IPS-15b (cell line): Measurements from ENCODE around the gene TFDP2.

Source experiments
- H3K27me3 ChIP-seq: one replicate; pipeline ENCODE4 v1.6.1; 2013; ENCODE audit warnings: low read length; ENCODE audit not compliant: control insufficient read depth, insufficient read depth
- H3K36me3 ChIP-seq: one replicate; pipeline ENCODE4 v1.6.1; 2013; ENCODE audit warnings: low read length; ENCODE audit not compliant: control insufficient read depth, insufficient read depth
- H3K4me1 ChIP-seq: one replicate; pipeline ENCODE4 v1.6.1; 2013; ENCODE audit warnings: mild to moderate bottlenecking, low read length; ENCODE audit not compliant: control insufficient read depth, insufficient read depth
- H3K4me3 ChIP-seq: one replicate; pipeline ENCODE4 v1.5.1; 2013; ENCODE audit warnings: low read depth, low read length
- H3K9ac ChIP-seq: one replicate; pipeline ENCODE4 v1.6.1; 2013; ENCODE audit warnings: low read depth, mild to moderate bottlenecking, low read length
- H3K9me3 ChIP-seq: one replicate; pipeline ENCODE4 v1.6.1; 2013; ENCODE audit warnings: mild to moderate bottlenecking, low read length; ENCODE audit not compliant: control insufficient read depth, insufficient read depth

Gene TFDP2, protein sequence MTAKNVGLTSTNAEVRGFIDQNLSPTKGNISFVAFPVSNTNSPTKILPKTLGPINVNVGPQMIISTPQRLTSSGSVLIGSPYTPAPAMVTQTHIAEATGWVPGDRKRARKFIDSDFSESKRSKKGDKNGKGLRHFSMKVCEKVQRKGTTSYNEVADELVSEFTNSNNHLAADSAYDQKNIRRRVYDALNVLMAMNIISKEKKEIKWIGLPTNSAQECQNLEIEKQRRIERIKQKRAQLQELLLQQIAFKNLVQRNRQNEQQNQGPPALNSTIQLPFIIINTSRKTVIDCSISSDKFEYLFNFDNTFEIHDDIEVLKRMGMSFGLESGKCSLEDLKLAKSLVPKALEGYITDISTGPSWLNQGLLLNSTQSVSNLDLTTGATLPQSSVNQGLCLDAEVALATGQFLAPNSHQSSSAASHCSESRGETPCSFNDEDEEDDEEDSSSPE

GRCh38 chr3:142148792-142149672, at the start of gene TFDP2:
Gene TFDP2 (minus strand): TSS chr3:142149544. CDS start chr3:142101749, 47,795 bp downstream.
- peak within 1 kb of the TSS; percentile 92 for H3K4me3 ChIP-seq
- H3K4me1 ChIP-seq = peaks cover 3% of the 10 kb centered on the region
- no peaks in the 10 kb centered on the region for H3K36me3 ChIP-seq
- H3K27me3 ChIP-seq = peaks cover 7% of the 10 kb centered on the region
- H3K9ac ChIP-seq = peak within 1 kb of the TSS; percentile 80
- no peaks in the 10 kb centered on the region for H3K9me3 ChIP-seq

DNA sequence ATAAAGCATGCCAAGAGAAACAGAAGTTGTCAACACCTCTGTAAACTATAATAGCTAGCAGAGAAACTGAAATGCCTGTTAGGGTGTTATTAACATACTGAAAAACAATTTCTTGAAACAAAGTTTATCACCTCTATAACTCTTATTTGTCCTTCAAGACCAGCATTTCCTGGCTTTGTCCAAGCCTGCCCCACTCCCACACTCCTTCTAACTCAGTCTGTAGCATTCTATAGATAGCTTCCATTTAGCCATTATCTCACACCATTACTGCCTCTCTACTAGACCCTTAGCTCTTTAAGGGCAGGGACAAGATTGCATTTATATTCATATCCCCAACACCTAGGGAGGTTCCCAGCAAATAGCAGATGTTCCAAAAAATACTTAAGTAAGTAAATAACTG, 39.5 kb upstream of the TFDP2 start:
- Histone ChIP-seq H3K36me3 (peaks cover 2% of the 10 kb centered on the region), H3K9me3 (no peaks in the 10 kb centered on the region)

DNA sequence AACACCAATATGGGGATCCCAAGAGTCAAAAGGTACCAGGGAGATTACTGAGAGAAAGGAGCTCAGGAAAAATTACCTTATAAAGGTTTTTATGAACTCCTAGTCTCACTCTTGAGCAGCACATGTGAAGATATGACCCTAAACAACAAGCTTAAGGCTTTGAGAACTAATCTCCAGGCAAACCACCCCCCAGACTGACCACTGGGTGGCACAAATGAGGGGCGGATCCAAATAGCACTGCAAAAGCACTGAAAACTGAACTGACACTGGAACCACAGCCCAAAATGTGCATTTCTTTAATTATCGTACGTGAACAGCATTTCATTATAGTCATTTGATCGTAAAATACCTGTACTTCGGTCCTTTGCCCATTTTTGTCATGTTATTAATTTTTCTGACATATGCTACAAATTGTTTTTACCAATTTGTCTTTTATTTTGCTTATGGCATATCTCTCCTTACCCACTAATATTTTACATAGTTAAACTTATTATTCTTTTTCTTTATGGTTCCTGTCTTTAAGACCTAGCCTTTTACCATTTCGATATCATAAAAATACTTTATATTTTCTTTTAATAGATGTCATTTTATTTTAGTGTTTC, 31.5 kb upstream of the TFDP2 start:
- H3K4me3 ChIP-seq = no peak overlapping the region

More for the DNA sequence above, 39.5 kb upstream of the TFDP2 start:
- Histone ChIP-seq H3K27me3 (no peaks in the 10 kb centered on the region), H3K4me1 (no peaks in the 10 kb centered on the region), H3K4me3 (no peak overlapping the region), H3K9ac (no peak overlapping the region)

GRCh38 chr3:142175478-142175877, 26.1 kb upstream of the TFDP2 start:
- Histone ChIP-seq H3K36me3 (no peaks in the 10 kb centered on the region), H3K9me3 (no peaks in the 10 kb centered on the region), H3K4me3 (no peak overlapping the region), H3K4me1 (no peaks in the 10 kb centered on the region), H3K9ac (no peak overlapping the region), H3K27me3 (no peaks in the 10 kb centered on the region)

More for the DNA sequence above, 31.5 kb upstream of the TFDP2 start:
- peaks cover 2% of the 10 kb centered on the region for H3K36me3 ChIP-seq
- no peaks in the 10 kb centered on the region for H3K9me3 ChIP-seq
- no peak overlapping the region for H3K9ac ChIP-seq
- no peaks in the 10 kb centered on the region for H3K27me3 ChIP-seq
- H3K4me1 ChIP-seq = peaks cover 2% of the 10 kb centered on the region

GRCh38 chr3:142174559-142174958, 25.2 kb upstream of the TFDP2 start:
- H3K9ac ChIP-seq = no peak overlapping the region
- H3K36me3 ChIP-seq = no peaks in the 10 kb centered on the region
- no peaks in the 10 kb centered on the region for H3K27me3 ChIP-seq
- H3K4me3 ChIP-seq = no peak overlapping the region
- no peaks in the 10 kb centered on the region for H3K9me3 ChIP-seq
- peaks cover 4% of the 10 kb centered on the region for H3K4me1 ChIP-seq

DNA sequence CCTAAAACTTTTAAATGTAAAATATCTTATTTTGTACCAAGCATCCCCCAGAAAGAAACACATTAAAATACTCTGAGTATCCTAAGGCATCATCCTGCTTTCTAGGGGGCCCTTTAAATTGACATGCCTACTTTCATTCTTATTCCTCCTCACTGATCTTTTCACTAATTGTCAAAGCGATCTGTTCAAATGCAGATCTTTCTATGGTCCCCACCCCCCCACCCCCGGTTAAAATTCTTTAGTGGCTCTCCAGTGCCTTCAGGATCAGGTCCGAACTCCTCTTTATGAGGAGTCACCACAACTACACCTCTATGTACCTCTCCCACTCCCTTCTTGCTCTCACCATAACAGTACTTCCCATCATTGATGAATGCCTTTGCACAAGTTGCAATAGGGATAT, 19.2 kb upstream of the TFDP2 start:
- Histone ChIP-seq H3K4me1 (peaks cover 24% of the 10 kb centered on the region), H3K4me3 (no peak overlapping the region), H3K27me3 (no peaks in the 10 kb centered on the region), H3K9me3 (no peaks in the 10 kb centered on the region), H3K9ac (no peak overlapping the region), H3K36me3 (no peaks in the 10 kb centered on the region)

DNA sequence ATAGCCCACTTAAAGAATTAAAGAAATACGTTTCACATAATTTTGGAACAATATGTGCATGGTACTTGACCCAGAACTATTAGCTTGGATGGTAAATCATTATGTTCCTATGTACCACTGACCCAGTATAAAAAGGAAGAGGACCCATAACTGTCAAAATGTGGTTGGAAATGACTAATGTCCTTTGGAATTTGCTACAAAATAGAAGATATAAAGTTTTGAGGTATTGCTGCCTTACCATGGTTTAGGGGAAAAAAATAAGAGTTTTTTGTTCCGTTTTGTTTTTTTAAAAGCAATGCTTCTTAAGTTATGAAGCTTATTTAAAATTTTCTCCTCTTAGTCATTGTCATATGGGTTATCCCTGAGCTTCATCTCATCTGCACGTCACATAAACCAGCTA, 15.8 kb upstream of the TFDP2 start:
- H3K9ac ChIP-seq = no peak overlapping the region

DNA sequence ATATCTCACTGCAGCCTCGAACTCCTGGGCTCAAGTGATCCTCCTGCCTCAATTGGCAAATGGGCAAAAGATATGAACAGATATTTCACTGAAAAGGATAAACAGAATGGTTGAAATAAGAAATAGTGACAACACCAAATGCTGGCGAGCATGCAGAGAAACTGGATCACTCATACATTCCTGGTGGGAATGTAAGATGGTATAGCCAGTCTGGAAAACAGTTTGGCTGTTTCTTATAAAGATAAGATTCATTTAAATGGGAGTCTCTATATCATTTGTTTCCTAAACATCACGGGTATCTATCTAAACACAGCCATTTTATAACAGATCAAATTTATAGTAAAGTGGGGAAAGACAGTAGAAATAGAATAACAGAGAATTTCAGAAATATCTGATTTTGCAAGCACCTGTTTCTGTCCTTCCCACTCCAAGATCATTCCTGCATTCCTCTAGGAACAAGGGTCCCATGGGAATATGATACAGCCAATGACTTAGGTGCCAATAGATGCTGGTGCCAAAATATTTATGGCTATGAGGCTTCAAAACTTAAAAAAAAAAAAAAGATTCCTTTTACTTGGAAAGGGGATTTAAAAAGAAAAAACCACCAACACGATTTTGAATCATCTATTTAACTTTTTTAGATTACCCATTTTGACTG, 9.9 kb upstream of the TFDP2 start:
- H3K4me3 ChIP-seq = no peak overlapping the region
- no peaks in the 10 kb centered on the region for H3K9me3 ChIP-seq
- no peaks in the 10 kb centered on the region for H3K27me3 ChIP-seq
- H3K4me1 ChIP-seq = peaks cover 1% of the 10 kb centered on the region
- no peak overlapping the region for H3K9ac ChIP-seq
- H3K36me3 ChIP-seq = no peaks in the 10 kb centered on the region

More for the DNA sequence above, 15.8 kb upstream of the TFDP2 start:
- Histone ChIP-seq H3K9me3 (no peaks in the 10 kb centered on the region), H3K36me3 (no peaks in the 10 kb centered on the region), H3K4me3 (no peak overlapping the region), H3K4me1 (peaks cover 24% of the 10 kb centered on the region), H3K27me3 (no peaks in the 10 kb centered on the region)

DNA sequence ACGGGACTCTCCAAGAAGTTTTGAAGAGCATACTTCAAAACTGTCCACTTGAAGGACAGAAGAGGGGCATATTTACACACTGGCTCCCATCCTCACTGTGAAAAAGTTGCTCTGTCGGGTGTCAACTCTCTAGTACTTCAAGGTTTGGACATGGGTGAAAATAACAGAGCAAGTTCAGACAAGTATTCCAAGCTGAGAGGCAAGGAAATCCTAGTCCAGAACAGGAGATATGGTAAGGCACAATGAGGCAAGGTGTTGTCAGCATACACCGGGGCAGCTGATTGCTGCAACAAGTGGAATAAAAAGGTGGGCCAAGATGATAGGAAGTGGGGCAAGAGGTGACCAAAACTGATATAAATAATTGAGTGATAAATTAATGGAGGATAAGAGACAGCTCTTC, 4.8 kb upstream of the TFDP2 start:
- H3K27me3 ChIP-seq = peaks cover 4% of the 10 kb centered on the region
- H3K9ac ChIP-seq = no peak overlapping the region
- no peaks in the 10 kb centered on the region for H3K9me3 ChIP-seq
- H3K4me1 ChIP-seq = no peaks in the 10 kb centered on the region
- no peak overlapping the region for H3K4me3 ChIP-seq
- no peaks in the 10 kb centered on the region for H3K36me3 ChIP-seq

DNA sequence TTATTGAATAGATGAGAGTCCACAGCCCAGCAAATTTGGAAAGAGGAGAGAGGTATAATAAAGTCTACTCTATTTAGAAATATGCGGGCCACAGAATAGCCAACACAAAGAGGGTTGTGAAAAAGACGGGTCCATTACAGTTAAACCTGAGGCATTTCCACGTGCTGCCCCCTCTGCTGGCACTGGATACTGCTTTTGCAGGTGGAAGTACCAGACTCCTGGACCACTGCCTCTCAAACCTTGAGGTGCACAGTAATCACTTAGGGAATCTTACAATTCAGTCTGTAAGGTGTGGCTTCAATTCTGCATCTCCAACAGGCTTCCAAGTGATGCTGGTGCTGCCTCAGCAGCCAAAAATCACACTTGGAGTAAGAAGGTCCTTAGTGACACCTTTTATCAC, 3.0 kb upstream of the TFDP2 start:
- H3K9me3 ChIP-seq = no peaks in the 10 kb centered on the region
- no peaks in the 10 kb centered on the region for H3K36me3 ChIP-seq
- peaks cover 7% of the 10 kb centered on the region for H3K27me3 ChIP-seq
- H3K4me3 ChIP-seq = no peak overlapping the region
- peaks cover 3% of the 10 kb centered on the region for H3K4me1 ChIP-seq
- H3K9ac ChIP-seq = no peak overlapping the region

- Histone ChIP-seq H3K9me3 (no peaks in the 10 kb centered on the region), H3K27me3 (peaks cover 7% of the 10 kb centered on the region), H3K4me3 (no peak overlapping the region), H3K9ac (no peak overlapping the region), H3K36me3 (no peaks in the 10 kb centered on the region), H3K4me1 (peaks cover 3% of the 10 kb centered on the region)
Measured at GRCh38 chr3:142151828-142152227, 2.5 kb upstream of the TFDP2 start.
